Measurements from ENCODE around the gene CHRM2.

DNA sequence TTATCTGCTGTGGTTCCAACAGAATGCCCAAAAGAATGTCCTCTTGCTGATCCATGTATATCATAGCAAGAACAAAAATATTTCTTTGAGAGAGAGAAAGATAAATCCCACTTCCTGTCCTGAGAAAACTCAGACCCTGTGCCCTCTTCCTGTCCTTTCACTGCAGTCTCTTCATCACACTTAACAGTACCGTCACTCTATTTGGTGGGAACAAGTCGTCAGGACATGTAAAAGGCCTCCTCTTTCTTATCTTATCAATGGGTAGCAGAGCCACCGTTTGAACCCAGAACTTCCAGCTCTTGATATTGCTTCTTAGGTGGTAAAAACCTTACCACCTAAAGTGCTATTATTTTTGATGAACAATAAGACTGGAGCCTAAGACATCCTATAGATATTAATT lies 43.9 kb downstream of the CHRM2 start:
- TF ChIP-seq, protein P1, sequence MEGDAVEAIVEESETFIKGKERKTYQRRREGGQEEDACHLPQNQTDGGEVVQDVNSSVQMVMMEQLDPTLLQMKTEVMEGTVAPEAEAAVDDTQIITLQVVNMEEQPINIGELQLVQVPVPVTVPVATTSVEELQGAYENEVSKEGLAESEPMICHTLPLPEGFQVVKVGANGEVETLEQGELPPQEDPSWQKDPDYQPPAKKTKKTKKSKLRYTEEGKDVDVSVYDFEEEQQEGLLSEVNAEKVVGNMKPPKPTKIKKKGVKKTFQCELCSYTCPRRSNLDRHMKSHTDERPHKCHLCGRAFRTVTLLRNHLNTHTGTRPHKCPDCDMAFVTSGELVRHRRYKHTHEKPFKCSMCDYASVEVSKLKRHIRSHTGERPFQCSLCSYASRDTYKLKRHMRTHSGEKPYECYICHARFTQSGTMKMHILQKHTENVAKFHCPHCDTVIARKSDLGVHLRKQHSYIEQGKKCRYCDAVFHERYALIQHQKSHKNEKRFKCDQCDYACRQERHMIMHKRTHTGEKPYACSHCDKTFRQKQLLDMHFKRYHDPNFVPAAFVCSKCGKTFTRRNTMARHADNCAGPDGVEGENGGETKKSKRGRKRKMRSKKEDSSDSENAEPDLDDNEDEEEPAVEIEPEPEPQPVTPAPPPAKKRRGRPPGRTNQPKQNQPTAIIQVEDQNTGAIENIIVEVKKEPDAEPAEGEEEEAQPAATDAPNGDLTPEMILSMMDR (conservative IDR thresholded peaks at IDR 0.05; ENCODE audit: low read length), result no peak
- no peak for TF ChIP-seq EZH2phosphoT487 (IDR thresholded peaks at IDR 0.05; ENCODE audit: borderline replicate concordance, low read depth, low read length)
